Activated T-cell treated with anti-CD3 and anti-CD28 coated beads, Interleukin-2, amount 50 U/mL, for 1 hour (primary cell): ENCODE data around the gene BRAF.
"Not testable (repeated sequence)": the region's sequence is repeated elsewhere in the genome, so short reads cannot be mapped to it uniquely, and the experiment has no call there.

Source experiments
- DNase-seq: peaks from one replicate; pipeline ENCODE4 v3.0.0-alpha.2; 2020

Gene BRAF

GRCh38 chr7:140678081-140678815, 246.5 kb downstream of the BRAF start:
- DNase-seq = no peak

GRCh38 chr7:140677496-140677895, 247.2 kb downstream of the BRAF start:
- no peak for DNase-seq

GRCh38 chr7:140676956-140677355, 247.8 kb downstream of the BRAF start:
- DNase-seq = not testable (repeated sequence)

- DNase-seq = no peak
Measured at GRCh38 chr7:140676306-140676705, 248.4 kb downstream of the BRAF start.

- DNase-seq = no peak
Measured at GRCh38 chr7:140675726-140676125, 249.0 kb downstream of the BRAF start.

- no peak for DNase-seq
Measured at GRCh38 chr7:140674899-140675701, 249.6 kb downstream of the BRAF start.

GRCh38 chr7:140674356-140674800, 250.4 kb downstream of the BRAF start:
- no peak for DNase-seq

- no peak for DNase-seq
Measured at GRCh38 chr7:140673774-140674155, 251.0 kb downstream of the BRAF start.

- peak; percentile 83 for DNase-seq
Measured at GRCh38 chr7:140673063-140673773, 251.5 kb downstream of the BRAF start.

GRCh38 chr7:140672382-140673062, 252.2 kb downstream of the BRAF start, which contains the start of gene ADCK2:
Gene ADCK2, plus strand, starts transcription at chr7:140672945. Its CDS starts 386 bp downstream, at chr7:140673331.
- no peak for DNase-seq

- no peak for DNase-seq
Measured at GRCh38 chr7:140671966-140672365, 252.8 kb downstream of the BRAF start.

GRCh38 chr7:140670343-140670935, 254.3 kb downstream of the BRAF start:
- no peak for DNase-seq

GRCh38 chr7:140669862-140670261, 254.9 kb downstream of the BRAF start:
- DNase-seq = not testable (repeated sequence)

- DNase-seq = no peak
Measured at GRCh38 chr7:140669352-140669751, 255.4 kb downstream of the BRAF start.
